Measurements from ENCODE around the gene COL25A1.

Gene COL25A1

GRCh38 chr4:109214622-109215301, 87.7 kb downstream of the COL25A1 start:
- peak; percentile 5 for DNase-seq

GRCh38 chr4:109213056-109213455, 89.4 kb downstream of the COL25A1 start:
- DNase-seq: no peak

GRCh38 chr4:109211671-109212070, 90.8 kb downstream of the COL25A1 start:
- no peak for DNase-seq

- no peak for DNase-seq
These were observed 92.8 kb downstream of the COL25A1 start for GRCh38 chr4:109209647-109210046.

- DNase-seq: no peak
These were observed 94.6 kb downstream of the COL25A1 start for GRCh38 chr4:109207898-109208297.

- DNase-seq: no peak
These were observed 95.4 kb downstream of the COL25A1 start for GRCh38 chr4:109207061-109207460.

- no peak for DNase-seq
These were observed 95.8 kb downstream of the COL25A1 start for GRCh38 chr4:109206620-109207019.

- DNase-seq: no peak
These were observed 97.3 kb downstream of the COL25A1 start for GRCh38 chr4:109205186-109205585.

- no peak for DNase-seq
These were observed 102.9 kb downstream of the COL25A1 start for GRCh38 chr4:109199585-109199984.

- no peak for DNase-seq
These were observed 106.8 kb downstream of the COL25A1 start for GRCh38 chr4:109195646-109196045.

- DNase-seq: no peak
These were observed 111.2 kb downstream of the COL25A1 start for GRCh38 chr4:109191216-109191615.

GRCh38 chr4:109186458-109186945, 116.0 kb downstream of the COL25A1 start:
- no peak for DNase-seq

- no peak for DNase-seq
These were observed 116.5 kb downstream of the COL25A1 start for GRCh38 chr4:109185951-109186350.

GRCh38 chr4:109185548-109185947, 116.9 kb downstream of the COL25A1 start:
- DNase-seq: no peak

- DNase-seq: no peak
These were observed 117.9 kb downstream of the COL25A1 start for GRCh38 chr4:109184491-109184961.

GRCh38 chr4:109183931-109184490, 118.4 kb downstream of the COL25A1 start:
- DNase-seq: no peak

- no peak for DNase-seq
These were observed 119.8 kb downstream of the COL25A1 start for GRCh38 chr4:109182696-109183095.

GRCh38 chr4:109179061-109179460, 123.4 kb downstream of the COL25A1 start:
- no peak for DNase-seq

GRCh38 chr4:109177096-109177810, 125.2 kb downstream of the COL25A1 start:
- no peak for DNase-seq

- no peak for DNase-seq
These were observed 128.1 kb downstream of the COL25A1 start for GRCh38 chr4:109174224-109174953.

- no peak for DNase-seq
These were observed 130.2 kb downstream of the COL25A1 start for GRCh38 chr4:109172301-109172700.

- no peak for DNase-seq
These were observed 131.4 kb downstream of the COL25A1 start for GRCh38 chr4:109171070-109171469.

GRCh38 chr4:109169170-109169569, 133.3 kb downstream of the COL25A1 start:
- no peak for DNase-seq

All from MV-4-11 (cell line).